ENCODE data around the gene TMEM242. TPM values are rescaled to one million over a fixed set of nuclear protein-coding genes. Genes with fewer than 3 reads are reported as not detected.

Gene TMEM242
- total and polyA plus RNA-seq, 2 of the 4 experiments (the other 2 are of a cell fraction) = 2.3 to 4.6 TPM

DNA sequence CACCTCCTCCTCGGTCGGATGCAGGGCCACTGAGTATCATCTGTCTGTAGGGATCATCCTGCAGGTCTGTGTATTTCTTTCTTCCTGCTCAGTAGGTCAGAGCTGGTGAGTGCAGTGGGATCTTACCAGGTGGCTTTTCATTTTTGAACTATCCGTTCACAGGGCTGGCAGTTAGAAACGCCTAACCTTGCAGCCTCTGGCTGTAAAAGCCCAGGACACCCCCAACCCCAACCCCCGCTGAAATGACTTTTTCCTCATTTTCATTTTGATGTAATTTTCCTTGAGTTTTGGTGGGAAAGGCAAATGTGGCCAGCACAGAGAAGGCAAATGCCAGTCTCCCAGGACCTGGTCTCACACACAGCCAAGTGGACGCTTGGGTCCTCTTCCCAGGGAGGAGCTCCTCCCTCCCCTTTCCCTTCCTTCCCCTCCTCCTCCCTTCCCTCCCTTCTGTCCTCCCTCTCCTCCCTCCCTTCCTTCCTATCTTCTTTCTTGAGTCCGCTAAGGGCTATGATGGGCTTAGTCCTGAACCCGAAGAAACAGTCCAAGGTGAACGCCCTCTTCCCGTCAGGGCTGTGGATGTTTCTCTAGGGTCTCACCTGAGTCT lies 36.0 kb downstream of the TMEM242 start:
- POLR2A ChIA-PET (ENCODE audit: unreplicated experiment) = no interaction called here
- in situ Hi-C loops (cut with MboI; ENCODE audit: low sequenced_read_pairs) = no loop called here

More for the DNA sequence above, 36.0 kb downstream of the TMEM242 start:
- TF ChIP-seq MXI1 (IDR thresholded peaks at IDR 0.05; ENCODE audit: borderline replicate concordance, low read depth, low read length) (no peak), NFE2L2 (IDR thresholded peaks at IDR 0.05; ENCODE audit: low read depth, low read length) (no peak), USF2 (IDR thresholded peaks at IDR 0.05; ENCODE audit: low read depth, low read length) (no peak), SMC3 (IDR thresholded peaks at IDR 0.05; ENCODE audit: low read depth, low read length) (no peak), CHD1 (IDR thresholded peaks at IDR 0.05; ENCODE audit: low read depth, low read length) (no peak), MAFK (IDR thresholded peaks at IDR 0.05; ENCODE audit: low read depth, low read length) (no peak), RCOR1 (IDR thresholded peaks at IDR 0.05; ENCODE audit: insufficient replicate concordance, low read length) (no peak), POLR2A (IDR thresholded peaks at IDR 0.05; ENCODE audit: low read depth, low read length) (no peak), RAD21 (IDR thresholded peaks at IDR 0.05; ENCODE audit: low read length) (no peak), BHLHE40 (IDR thresholded peaks at IDR 0.05; ENCODE audit: low read depth, low read length) (no peak), FOS (IDR thresholded peaks at IDR 0.05; ENCODE audit: low read depth, low read length) (no peak)
- TF ChIP-seq, protein P1, sequence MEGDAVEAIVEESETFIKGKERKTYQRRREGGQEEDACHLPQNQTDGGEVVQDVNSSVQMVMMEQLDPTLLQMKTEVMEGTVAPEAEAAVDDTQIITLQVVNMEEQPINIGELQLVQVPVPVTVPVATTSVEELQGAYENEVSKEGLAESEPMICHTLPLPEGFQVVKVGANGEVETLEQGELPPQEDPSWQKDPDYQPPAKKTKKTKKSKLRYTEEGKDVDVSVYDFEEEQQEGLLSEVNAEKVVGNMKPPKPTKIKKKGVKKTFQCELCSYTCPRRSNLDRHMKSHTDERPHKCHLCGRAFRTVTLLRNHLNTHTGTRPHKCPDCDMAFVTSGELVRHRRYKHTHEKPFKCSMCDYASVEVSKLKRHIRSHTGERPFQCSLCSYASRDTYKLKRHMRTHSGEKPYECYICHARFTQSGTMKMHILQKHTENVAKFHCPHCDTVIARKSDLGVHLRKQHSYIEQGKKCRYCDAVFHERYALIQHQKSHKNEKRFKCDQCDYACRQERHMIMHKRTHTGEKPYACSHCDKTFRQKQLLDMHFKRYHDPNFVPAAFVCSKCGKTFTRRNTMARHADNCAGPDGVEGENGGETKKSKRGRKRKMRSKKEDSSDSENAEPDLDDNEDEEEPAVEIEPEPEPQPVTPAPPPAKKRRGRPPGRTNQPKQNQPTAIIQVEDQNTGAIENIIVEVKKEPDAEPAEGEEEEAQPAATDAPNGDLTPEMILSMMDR (conservative IDR thresholded peaks at IDR 0.05; ENCODE audit: low read depth, low read length) = no peak
- Histone ChIP-seq H3K9me1 (ENCODE audit: insufficient read depth, low read length) (no peaks in the 10 kb centered on the region), H2BK15ac (ENCODE audit: low read depth, low read length) (no peak overlapping the region), H4K20me1 (ENCODE audit: insufficient read depth, low read length) (no peaks in the 10 kb centered on the region), H3K27ac (ENCODE audit: insufficient read depth, low read length) (no peak overlapping the region), H3K14ac (replicated peaks; ENCODE audit: low read depth, low read length) (no peak overlapping the region), H2BK20ac (ENCODE audit: low read depth, low read length) (no peak overlapping the region), H2BK120ac (ENCODE audit: low read depth, low read length) (no peak overlapping the region), H3K4me1 (ENCODE audit: control insufficient read depth, insufficient read depth, low read length) (no peaks in the 10 kb centered on the region), H2AK5ac (ENCODE audit: low read depth, low read length) (no peak overlapping the region), H4K8ac (ENCODE audit: low read depth in 2 of 2, low read length in 2 of 2) (no peak overlapping the region), H3K4ac (ENCODE audit: low read depth, low read length) (no peak overlapping the region), H4K5ac (ENCODE audit: low read depth, low read length) (no peak overlapping the region), H2AFZ (replicated peaks; ENCODE audit: low read length, poor library complexity) (no peak overlapping the region), H4K91ac (ENCODE audit: insufficient read depth, low read depth, low read length) (no peak overlapping the region), H3K36me3 (ENCODE audit: control insufficient read depth, insufficient read depth, low read length) (peaks cover 15% of the 10 kb centered on the region; the same call in 1 of the 2 replicates), H3K9me3 (ENCODE audit: control insufficient read depth, insufficient read depth, low read length) (no peaks in the 10 kb centered on the region), H3K4me3 (ENCODE audit: insufficient read depth, low read depth, low read length) (no peak overlapping the region), H3K4me2 (ENCODE audit: low read depth, low read length) (no peak overlapping the region), H2AK9ac (replicated peaks; ENCODE audit: low read depth, low read length, poor library complexity) (no peak overlapping the region), H3K79me1 (ENCODE audit: low read depth in 1 of 2, low read length in 2 of 2) (no peaks in the 10 kb centered on the region; a peak in 1 of 4 replicates), H3K23ac (ENCODE audit: low read depth, low read length) (no peak overlapping the region), H3K9ac (ENCODE audit: low read depth, low read length) (no peak overlapping the region), H3K27me3 (ENCODE audit: control insufficient read depth, insufficient read depth, low read length) (no peaks in the 10 kb centered on the region; the same call in 1 of the 2 replicates), H3K56ac (ENCODE audit: extremely low read depth, insufficient read depth, low read length) (no peak overlapping the region), H2BK5ac (ENCODE audit: low read depth, low read length, poor library complexity, severe bottlenecking) (no peak overlapping the region), H3K18ac (ENCODE audit: low read depth, low read length) (no peak overlapping the region)
- CTCF ChIA-PET = no interaction called here
- intact Hi-C loops (cut with micrococcal nuclease) = no loop called here
- no TSS peak for BruUV-seq (replicated peaks)
- ATAC-seq (ENCODE audit: low read depth) (no peak), DNase-seq (no peak)
- dilution Hi-C loops (cut with HindIII; ENCODE audit: low sequenced_read_pairs, unreplicated experiment) = no loop called here
- no CpG with 5 or more reads among the region's 10 CpGs for WGBS, 2 experiments (ENCODE audit: extremely low coverage in 2 of 2, insufficient read length in 1 of 2)
